Endothelial cell of umbilical vein (primary cell): Measurements from ENCODE around the gene PIK3R4. TPM values are rescaled to one million over a fixed set of nuclear protein-coding genes. Genes with fewer than 3 reads are reported as not detected.

Experiments
- BruUV-seq: library from RNA; stranded (reverse); fragments of 400-500 nt; replicated peaks from 2 replicates; lab custom pipeline; 2021; lab: Mats Ljungman, UMichigan
- CTCF ChIA-PET: fragments of 300-600, 350-600 bp; sonication (Branson Sonifier 250); formaldehyde crosslinking; loops from one replicate; lab custom pipeline; 2021; ENCODE audit warnings: antibody characterized with exemption, inconsistent platforms; lab: Charles Lee
- POLR2A ChIA-PET: fragments of 300-600, 350-600 bp; sonication (Branson Sonifier 250); formaldehyde crosslinking; loops from one replicate; lab custom pipeline; 2021; ENCODE audit warnings: antibody characterized with exemption, inconsistent platforms; lab: Charles Lee
- DNase-seq: peaks from one replicate; pipeline ENCODE4 v3.0.0-alpha.2; 2011; ENCODE audit warnings: low read depth, low spot score
- FAIRE-seq: peaks from 2 replicates; lab custom pipeline; 2011; peaks lifted over from hg19 to GRCh38; lab: Jason Lieb, UNC
- H2AFZ ChIP-seq: 2 replicates; pipeline ENCODE4 v1.6.0; 2012; ENCODE audit warnings: low read depth, low read length, control low read depth, inconsistent platforms
- H3K27ac ChIP-seq: 2 replicates; pipeline ENCODE4 v1.5.1; 2011; ENCODE audit warnings: low read depth, mild to moderate bottlenecking, control low read depth, low read length, moderate library complexity; ENCODE audit not compliant: insufficient read depth
- H3K27me3 ChIP-seq, 2 experiments: 2 replicates each; pipeline versions ENCODE4 v1.6.0 to v1.6.1; 2011; ENCODE audit warnings: low read length in 2 of 2, mixed read lengths in 1 of 2; ENCODE audit not compliant: control insufficient read depth in 2 of 2, insufficient read depth in 2 of 2
- H3K36me3 ChIP-seq, 2 experiments: 2 replicates in 1 of 2; 3 replicates in 1 of 2; pipeline ENCODE4 v1.5.1; 2011; ENCODE audit warnings: low read length in 2 of 2, mild to moderate bottlenecking in 1 of 2, moderate library complexity in 1 of 2; ENCODE audit not compliant: control insufficient read depth in 2 of 2, insufficient read depth in 2 of 2; ENCODE audit errors: extremely low read depth in 1 of 2
- H3K4me1 ChIP-seq: 3 replicates; pipeline ENCODE4 v1.5.1; 2011; ENCODE audit warnings: mild to moderate bottlenecking, low read length; ENCODE audit not compliant: control insufficient read depth, insufficient read depth; ENCODE audit errors: extremely low read depth
- H3K4me2 ChIP-seq: 2 replicates; pipeline ENCODE4 v1.6.1; 2011; ENCODE audit warnings: low read length, control low read depth, mixed read lengths; ENCODE audit not compliant: insufficient read depth
- H3K4me3 ChIP-seq, 3 experiments: fragments of 200-600 bp in 1 of 3; sonication (generic), shearing (Covaris generic) in 1 of 3; replicated peaks in 1 of 3; 2 replicates each; pipeline ENCODE4 v1.5.1; 2011 to 2016; ENCODE audit warnings: control low read depth in 3 of 3, low read length in 3 of 3, mild to moderate bottlenecking in 2 of 3, inconsistent platforms in 1 of 3, low read depth in 1 of 3, moderate library complexity in 1 of 3; ENCODE audit not compliant: insufficient read depth in 1 of 3
- H3K79me2 ChIP-seq: 2 replicates; pipeline ENCODE4 v1.6.0; 2012; ENCODE audit warnings: low read length, inconsistent platforms; ENCODE audit not compliant: control insufficient read depth, insufficient read depth
- H3K9ac ChIP-seq: replicated peaks from 2 replicates; pipeline ENCODE3; 2011; ENCODE audit warnings: low read length, control low read depth; ENCODE audit not compliant: insufficient read depth; ENCODE audit errors: extremely low read depth
- H3K9me1 ChIP-seq: replicated peaks from 3 replicates; pipeline ENCODE4 v1.6.0; 2011; ENCODE audit warnings: mild to moderate bottlenecking, low read length; ENCODE audit not compliant: control insufficient read depth, insufficient read depth; ENCODE audit errors: extremely low read depth
- H3K9me3 ChIP-seq: replicated peaks from 2 replicates; pipeline ENCODE4 v1.5.1; 2012; ENCODE audit warnings: low read length, inconsistent platforms; ENCODE audit not compliant: control insufficient read depth, insufficient read depth
- H4K20me1 ChIP-seq: replicated peaks from 2 replicates; pipeline ENCODE3; 2011; ENCODE audit warnings: mild to moderate bottlenecking, low read length; ENCODE audit not compliant: control insufficient read depth, insufficient read depth; ENCODE audit errors: extremely low read depth
- EZH2 ChIP-seq: IDR thresholded peaks from 2 replicates; pipeline ENCODE4 v1.6.1; 2012; ENCODE audit warnings: borderline replicate concordance, low read depth, mild to moderate bottlenecking, moderate library complexity, low read length, inconsistent platforms; ENCODE audit not compliant: severe bottlenecking
- FOS ChIP-seq: IDR thresholded peaks from 2 replicates; pipeline ENCODE4 v1.6.1; 2011; ENCODE audit warnings: mild to moderate bottlenecking, low read length, moderate library complexity, borderline replicate concordance; ENCODE audit not compliant: insufficient read depth
- GATA2 ChIP-seq: IDR thresholded peaks from 2 replicates; pipeline ENCODE4 v1.7.0; 2011; ENCODE audit warnings: low read depth, mild to moderate bottlenecking, moderate library complexity, mixed read lengths, low read length; ENCODE audit not compliant: insufficient read length, insufficient read depth
- JUN ChIP-seq: IDR thresholded peaks from 2 replicates; pipeline ENCODE4 v1.6.1; 2011; ENCODE audit warnings: borderline replicate concordance, low read depth; ENCODE audit not compliant: insufficient read length, insufficient read depth
- MAX ChIP-seq: IDR thresholded peaks from 2 replicates; pipeline ENCODE4 v1.6.1; 2011; ENCODE audit not compliant: insufficient read depth, insufficient read length
- MYC ChIP-seq: IDR thresholded peaks from one replicate; pipeline ENCODE4 v1.6.1; 2011; ENCODE audit warnings: mild to moderate bottlenecking, low read depth, low read length
- POLR2A ChIP-seq: IDR thresholded peaks from 2 replicates; pipeline ENCODE4 v1.6.1; 2012; ENCODE audit warnings: low read depth, mild to moderate bottlenecking, control low read depth, low read length
- POLR2AphosphoS5 ChIP-seq: IDR thresholded peaks from 2 replicates; pipeline ENCODE4 v1.6.1; 2012; ENCODE audit warnings: low read depth, mild to moderate bottlenecking, control low read depth, low read length, moderate library complexity; ENCODE audit not compliant: insufficient read depth
- dilution Hi-C: fragments of 300-500 bp; cut with MboI; formaldehyde crosslinking; loops from one replicate; pipeline ENCODE4 v1.15.0; 2019; ENCODE audit warnings: low sequenced_read_pairs; ENCODE audit not compliant: extremely low pct_ligation_motif_present
- intact Hi-C: fragments of 100-400 bp; cut with micrococcal nuclease; formaldehyde crosslinking; loops from one replicate; pipeline ENCODE4 v1.10.0; 2022
- polyA plus RNA-seq, 4 experiments: library from polyadenylated mRNA; depleted of rRNA in 3 of 4; stranded (reverse) in 3 of 4; unstranded in 1 of 4; fragments of >200 nt; gene quantifications; 2 replicates each; pipeline versions ENCODE4 v1.2.1 to v1.2.3, GENCODE V29; 2011 to 2012; ENCODE audit warnings: missing spikeins in 1 of 4
- total RNA-seq: library from RNA; stranded (reverse); gene quantifications from 2 replicates; pipeline ENCODE4 v1.2.3, GENCODE V29; 2021
- TF ChIP-seq, protein P1 (sequence below), 2 donors: IDR thresholded peaks; 1 replicate in 1 of 2; 2 replicates in 1 of 2; pipeline ENCODE4 v1.5.1; 2011; ENCODE audit warnings: low read length in 2 of 2, mild to moderate bottlenecking in 2 of 2, moderate library complexity in 2 of 2, control low read depth in 1 of 2, inconsistent platforms in 1 of 2, low read depth in 1 of 2; ENCODE audit not compliant: insufficient read depth in 1 of 2; ENCODE audit errors: extremely low read depth in 1 of 2

The PIK3R4 gene
- total and polyA plus RNA-seq, 2 donors (not counting 3 experiments of a cell fraction or from before 2014, with no cell fraction given) = 23.0 to 43.1 TPM

GRCh38 chr3:130783629-130784028, 37.0 kb upstream of the PIK3R4 start:
- Histone ChIP-seq H3K9me3 (no peaks in the 10 kb centered on the region), H3K79me2 (no peaks in the 10 kb centered on the region), H3K27me3 (peaks cover 2 to 16% of the 10 kb centered on the region in 2 experiments), H4K20me1 (no peaks in the 10 kb centered on the region), H3K9ac (no peak overlapping the region), H3K27ac (no peak overlapping the region), H3K4me1 (no peaks in the 10 kb centered on the region), H3K4me2 (no peak overlapping the region), H3K4me3 (no peak overlapping the region), H2AFZ (no peak overlapping the region), H3K9me1 (no peaks in the 10 kb centered on the region), H3K36me3 (no peaks in the 10 kb centered on the region)
- intact Hi-C loops = no loop called here
- FAIRE-seq = no peak
- ChIA-PET POLR2A (interaction anchor here (0.7 kb wide), 1 partner anchor 48 kb away, joined by 3 read pairs; no protein-coding TSS in a partner anchor), CTCF (interaction anchor here (1.6 kb wide), 1 partner anchor 110 kb away, joined by 3 read pairs; no protein-coding TSS in a partner anchor)
- dilution Hi-C loops = no loop called here
- BruUV-seq = no TSS peak
- no peak for DNase-seq
- TF ChIP-seq MAX = no peak
- no peak for TF ChIP-seq POLR2AphosphoS5
- no peak for TF ChIP-seq JUN
- TF ChIP-seq, protein P1, sequence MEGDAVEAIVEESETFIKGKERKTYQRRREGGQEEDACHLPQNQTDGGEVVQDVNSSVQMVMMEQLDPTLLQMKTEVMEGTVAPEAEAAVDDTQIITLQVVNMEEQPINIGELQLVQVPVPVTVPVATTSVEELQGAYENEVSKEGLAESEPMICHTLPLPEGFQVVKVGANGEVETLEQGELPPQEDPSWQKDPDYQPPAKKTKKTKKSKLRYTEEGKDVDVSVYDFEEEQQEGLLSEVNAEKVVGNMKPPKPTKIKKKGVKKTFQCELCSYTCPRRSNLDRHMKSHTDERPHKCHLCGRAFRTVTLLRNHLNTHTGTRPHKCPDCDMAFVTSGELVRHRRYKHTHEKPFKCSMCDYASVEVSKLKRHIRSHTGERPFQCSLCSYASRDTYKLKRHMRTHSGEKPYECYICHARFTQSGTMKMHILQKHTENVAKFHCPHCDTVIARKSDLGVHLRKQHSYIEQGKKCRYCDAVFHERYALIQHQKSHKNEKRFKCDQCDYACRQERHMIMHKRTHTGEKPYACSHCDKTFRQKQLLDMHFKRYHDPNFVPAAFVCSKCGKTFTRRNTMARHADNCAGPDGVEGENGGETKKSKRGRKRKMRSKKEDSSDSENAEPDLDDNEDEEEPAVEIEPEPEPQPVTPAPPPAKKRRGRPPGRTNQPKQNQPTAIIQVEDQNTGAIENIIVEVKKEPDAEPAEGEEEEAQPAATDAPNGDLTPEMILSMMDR (IDR thresholded peaks at IDR 0.05; ENCODE audit: extremely low read depth in 1 of 2, insufficient read depth in 1 of 2, low read depth in 1 of 2, low read length in 2 of 2) = no peak
- no peak for TF ChIP-seq POLR2A
- no peak for TF ChIP-seq MYC
- TF ChIP-seq GATA2 = no peak
- TF ChIP-seq EZH2 = no peak
- TF ChIP-seq FOS = no peak
